Suprapubic skin (tissue), 4 donors: ENCODE data around the gene ACOT7.

Experiments
- EP300 ChIP-seq: sonication (generic); formaldehyde crosslinking; IDR thresholded peaks from one replicate; pipeline ENCODE4 v1.6.1; 2017; ENCODE audit warnings: antibody characterized with exemption
- POLR2A ChIP-seq, 2 donors: fragments of 450-650 bp; IDR thresholded peaks; one replicate each; pipeline ENCODE4 v1.6.1; 2017; ENCODE audit warnings: antibody characterized with exemption in 2 of 2, mild to moderate bottlenecking in 2 of 2, moderate library complexity in 2 of 2
- POLR2AphosphoS5 ChIP-seq, 3 donors: sonication (generic); formaldehyde crosslinking; IDR thresholded peaks; one replicate each; pipeline ENCODE4 v1.6.1; 2017; ENCODE audit warnings: antibody characterized with exemption in 3 of 3
- TF ChIP-seq, protein P1 (sequence below), 2 donors: fragments of 200-600 bp in 1 of 2; fragments of 450-650 bp in 1 of 2; sonication (generic) in 1 of 2; IDR thresholded peaks; one replicate each; pipeline ENCODE4 v1.5.1; 2016 to 2019; ENCODE audit warnings: antibody characterized with exemption in 2 of 2, mild to moderate bottlenecking in 1 of 2, moderate library complexity in 1 of 2

DNA sequence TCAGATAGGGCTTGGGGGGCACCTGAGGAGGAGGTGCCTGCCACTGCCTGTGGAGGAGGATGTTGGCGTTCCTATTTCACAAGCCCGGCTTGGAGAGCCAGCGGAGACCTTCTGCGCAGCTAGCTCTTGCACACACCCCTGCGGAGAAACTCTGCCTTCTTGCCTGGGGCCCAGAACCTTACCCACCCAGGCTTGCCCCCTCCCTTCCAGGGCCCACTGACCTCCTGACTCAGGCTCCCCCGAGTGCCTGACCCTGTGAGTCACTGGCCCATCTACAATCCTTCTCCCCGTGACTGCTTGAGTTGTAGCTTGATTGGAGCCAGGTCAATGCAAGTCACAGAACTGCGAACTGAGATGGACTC lies 22.7 kb upstream of the ACOT7 start:
- TF ChIP-seq, protein P1, sequence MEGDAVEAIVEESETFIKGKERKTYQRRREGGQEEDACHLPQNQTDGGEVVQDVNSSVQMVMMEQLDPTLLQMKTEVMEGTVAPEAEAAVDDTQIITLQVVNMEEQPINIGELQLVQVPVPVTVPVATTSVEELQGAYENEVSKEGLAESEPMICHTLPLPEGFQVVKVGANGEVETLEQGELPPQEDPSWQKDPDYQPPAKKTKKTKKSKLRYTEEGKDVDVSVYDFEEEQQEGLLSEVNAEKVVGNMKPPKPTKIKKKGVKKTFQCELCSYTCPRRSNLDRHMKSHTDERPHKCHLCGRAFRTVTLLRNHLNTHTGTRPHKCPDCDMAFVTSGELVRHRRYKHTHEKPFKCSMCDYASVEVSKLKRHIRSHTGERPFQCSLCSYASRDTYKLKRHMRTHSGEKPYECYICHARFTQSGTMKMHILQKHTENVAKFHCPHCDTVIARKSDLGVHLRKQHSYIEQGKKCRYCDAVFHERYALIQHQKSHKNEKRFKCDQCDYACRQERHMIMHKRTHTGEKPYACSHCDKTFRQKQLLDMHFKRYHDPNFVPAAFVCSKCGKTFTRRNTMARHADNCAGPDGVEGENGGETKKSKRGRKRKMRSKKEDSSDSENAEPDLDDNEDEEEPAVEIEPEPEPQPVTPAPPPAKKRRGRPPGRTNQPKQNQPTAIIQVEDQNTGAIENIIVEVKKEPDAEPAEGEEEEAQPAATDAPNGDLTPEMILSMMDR (IDR thresholded peaks at IDR 0.05): no peak
- TF ChIP-seq POLR2A (IDR thresholded peaks at IDR 0.05): no peak
- no peak for TF ChIP-seq POLR2AphosphoS5 (IDR thresholded peaks at IDR 0.05)
- no peak for TF ChIP-seq EP300
